ENCODE measurements around the gene CSGALNACT2. TPM values are rescaled to one million over a fixed set of nuclear protein-coding genes. Genes with fewer than 3 reads are reported as not detected.

CSGALNACT2 gene
- total RNA-seq, 1 experiment from 2014 or later = 9.2 TPM

GRCh38 chr10:43222210-43222720 is 84.0 kb downstream of the CSGALNACT2 start:
- DNase-seq = no peak
- Histone ChIP-seq H3K27me3 (ENCODE audit: low read length) (no peaks in the 10 kb centered on the region), H3K4me3 (ENCODE audit: low read length) (no peak overlapping the region), H3K9me2 (replicated peaks; ENCODE audit: insufficient read depth, low read length) (no peaks in the 10 kb centered on the region), H3K79me2 (ENCODE audit: low read length) (no peaks in the 10 kb centered on the region), H3K4me1 (ENCODE audit: low read length) (peaks cover 6% of the 10 kb centered on the region; the same call in 1 of the 2 replicates), H2AFZ (ENCODE audit: low read length) (no peak overlapping the region), H4K20me1 (ENCODE audit: insufficient read depth, low read depth, low read length) (no peaks in the 10 kb centered on the region; the same call in 1 of the 2 replicates), H3K4me2 (ENCODE audit: low read depth, low read length, poor library complexity, severe bottlenecking) (no peak overlapping the region), H3K9ac (ENCODE audit: low read length) (no peak overlapping the region), H3K9me3 (ENCODE audit: low read length) (no peaks in the 10 kb centered on the region), H3K27ac (ENCODE audit: low read length) (no peak overlapping the region), H3K36me3 (ENCODE audit: insufficient read depth, low read length) (no peaks in the 10 kb centered on the region)

GRCh38 chr10:43223056-43223455 is 84.8 kb downstream of the CSGALNACT2 start:
- H3K79me2 ChIP-seq (ENCODE audit: low read length) = no peaks in the 10 kb centered on the region
- DNase-seq = no peak
- H4K20me1 ChIP-seq (ENCODE audit: insufficient read depth, low read depth, low read length) = no peaks in the 10 kb centered on the region; the same call in 1 of the 2 replicates
- no peak overlapping the region for H2AFZ ChIP-seq (ENCODE audit: low read length)
- no peaks in the 10 kb centered on the region for H3K9me3 ChIP-seq (ENCODE audit: low read length)
- H3K27ac ChIP-seq (ENCODE audit: low read length) = no peak overlapping the region
- no peak overlapping the region for H3K4me3 ChIP-seq (ENCODE audit: low read length)
- H3K4me2 ChIP-seq (ENCODE audit: low read depth, low read length, poor library complexity, severe bottlenecking) = no peak overlapping the region
- no peaks in the 10 kb centered on the region for H3K27me3 ChIP-seq (ENCODE audit: low read length)
- no peaks in the 10 kb centered on the region for H3K36me3 ChIP-seq (ENCODE audit: insufficient read depth, low read length)
- no peaks in the 10 kb centered on the region for H3K9me2 ChIP-seq (replicated peaks; ENCODE audit: insufficient read depth, low read length)
- no peak overlapping the region for H3K9ac ChIP-seq (ENCODE audit: low read length)
- H3K4me1 ChIP-seq (ENCODE audit: low read length) = peaks cover 6% of the 10 kb centered on the region; the same call in 1 of the 2 replicates

GRCh38 chr10:43224321-43224720 is 86.1 kb downstream of the CSGALNACT2 start:
- H3K9me3 ChIP-seq (ENCODE audit: low read length) = no peaks in the 10 kb centered on the region
- no peak overlapping the region for H3K4me2 ChIP-seq (ENCODE audit: low read depth, low read length, poor library complexity, severe bottlenecking)
- no peak for DNase-seq
- H2AFZ ChIP-seq (ENCODE audit: low read length) = no peak overlapping the region
- H3K9ac ChIP-seq (ENCODE audit: low read length) = no peak overlapping the region
- no peaks in the 10 kb centered on the region for H3K36me3 ChIP-seq (ENCODE audit: insufficient read depth, low read length)
- H3K9me2 ChIP-seq (replicated peaks; ENCODE audit: insufficient read depth, low read length) = no peaks in the 10 kb centered on the region
- peaks cover 6% of the 10 kb centered on the region; the same call in 1 of the 2 replicates for H3K4me1 ChIP-seq (ENCODE audit: low read length)
- H3K4me3 ChIP-seq (ENCODE audit: low read length) = no peak overlapping the region
- H3K27ac ChIP-seq (ENCODE audit: low read length) = no peak overlapping the region
- H3K27me3 ChIP-seq (ENCODE audit: low read length) = no peaks in the 10 kb centered on the region
- no peaks in the 10 kb centered on the region; the same call in 1 of the 2 replicates for H4K20me1 ChIP-seq (ENCODE audit: insufficient read depth, low read depth, low read length)
- H3K79me2 ChIP-seq (ENCODE audit: low read length) = no peaks in the 10 kb centered on the region

GRCh38 chr10:43225004-43225786 is 87.0 kb downstream of the CSGALNACT2 start:
- H3K79me2 ChIP-seq (ENCODE audit: low read length) = no peaks in the 10 kb centered on the region
- H3K9me3 ChIP-seq (ENCODE audit: low read length) = no peaks in the 10 kb centered on the region
- no peak overlapping the region for H2AFZ ChIP-seq (ENCODE audit: low read length)
- H3K27me3 ChIP-seq (ENCODE audit: low read length) = no peaks in the 10 kb centered on the region
- H3K4me3 ChIP-seq (ENCODE audit: low read length) = no peak overlapping the region
- H3K4me2 ChIP-seq (ENCODE audit: low read depth, low read length, poor library complexity, severe bottlenecking) = no peak overlapping the region
- H4K20me1 ChIP-seq (ENCODE audit: insufficient read depth, low read depth, low read length) = no peaks in the 10 kb centered on the region; the same call in 1 of the 2 replicates
- H3K9ac ChIP-seq (ENCODE audit: low read length) = no peak overlapping the region
- H3K9me2 ChIP-seq (replicated peaks; ENCODE audit: insufficient read depth, low read length) = no peaks in the 10 kb centered on the region
- H3K27ac ChIP-seq (ENCODE audit: low read length) = no peak overlapping the region
- no peak for DNase-seq
- peaks cover 6% of the 10 kb centered on the region; the same call in 1 of the 2 replicates for H3K4me1 ChIP-seq (ENCODE audit: low read length)
- H3K36me3 ChIP-seq (ENCODE audit: insufficient read depth, low read length) = no peaks in the 10 kb centered on the region

- Histone ChIP-seq H3K36me3 (ENCODE audit: insufficient read depth, low read length) (no peaks in the 10 kb centered on the region), H3K4me1 (ENCODE audit: low read length) (peaks cover 6% of the 10 kb centered on the region; the same call in 1 of the 2 replicates)
- DNase-seq = no peak
Measured at GRCh38 chr10:43225787-43226153, 87.5 kb downstream of the CSGALNACT2 start.

GRCh38 chr10:43226441-43226840 is 88.2 kb downstream of the CSGALNACT2 start:
- DNase-seq = no peak
- Histone ChIP-seq H3K9me3 (ENCODE audit: low read length) (no peaks in the 10 kb centered on the region), H3K4me3 (ENCODE audit: low read length) (no peak overlapping the region), H3K27me3 (ENCODE audit: low read length) (no peaks in the 10 kb centered on the region), H3K27ac (ENCODE audit: low read length) (no peak overlapping the region), H3K9me2 (replicated peaks; ENCODE audit: insufficient read depth, low read length) (no peaks in the 10 kb centered on the region), H3K36me3 (ENCODE audit: insufficient read depth, low read length) (no peaks in the 10 kb centered on the region), H3K4me2 (ENCODE audit: low read depth, low read length, poor library complexity, severe bottlenecking) (no peak overlapping the region), H3K79me2 (ENCODE audit: low read length) (no peaks in the 10 kb centered on the region), H3K9ac (ENCODE audit: low read length) (no peak overlapping the region), H3K4me1 (ENCODE audit: low read length) (no peaks in the 10 kb centered on the region), H4K20me1 (ENCODE audit: insufficient read depth, low read depth, low read length) (no peaks in the 10 kb centered on the region; the same call in 1 of the 2 replicates), H2AFZ (ENCODE audit: low read length) (no peak overlapping the region)

More at GRCh38 chr10:43225787-43226153, 87.5 kb downstream of the CSGALNACT2 start:
- Histone ChIP-seq H2AFZ (ENCODE audit: low read length) (no peak overlapping the region), H3K4me2 (ENCODE audit: low read depth, low read length, poor library complexity, severe bottlenecking) (no peak overlapping the region), H3K9ac (ENCODE audit: low read length) (no peak overlapping the region), H3K4me3 (ENCODE audit: low read length) (no peak overlapping the region), H3K27ac (ENCODE audit: low read length) (no peak overlapping the region), H3K79me2 (ENCODE audit: low read length) (no peaks in the 10 kb centered on the region), H3K9me2 (replicated peaks; ENCODE audit: insufficient read depth, low read length) (no peaks in the 10 kb centered on the region), H4K20me1 (ENCODE audit: insufficient read depth, low read depth, low read length) (no peaks in the 10 kb centered on the region; the same call in 1 of the 2 replicates), H3K27me3 (ENCODE audit: low read length) (no peaks in the 10 kb centered on the region), H3K9me3 (ENCODE audit: low read length) (no peaks in the 10 kb centered on the region)

GRCh38 chr10:43226851-43227845 is 88.9 kb downstream of the CSGALNACT2 start:
- Histone ChIP-seq H3K79me2 (ENCODE audit: low read length) (no peaks in the 10 kb centered on the region), H3K9me3 (ENCODE audit: low read length) (no peaks in the 10 kb centered on the region), H3K9ac (ENCODE audit: low read length) (no peak overlapping the region), H3K4me3 (ENCODE audit: low read length) (no peak overlapping the region), H3K4me2 (ENCODE audit: low read depth, low read length, poor library complexity, severe bottlenecking) (no peak overlapping the region), H3K9me2 (replicated peaks; ENCODE audit: insufficient read depth, low read length) (no peaks in the 10 kb centered on the region), H3K27me3 (ENCODE audit: low read length) (no peaks in the 10 kb centered on the region), H4K20me1 (ENCODE audit: insufficient read depth, low read depth, low read length) (no peaks in the 10 kb centered on the region; the same call in 1 of the 2 replicates), H3K27ac (ENCODE audit: low read length) (no peak overlapping the region), H3K4me1 (ENCODE audit: low read length) (no peaks in the 10 kb centered on the region), H3K36me3 (ENCODE audit: insufficient read depth, low read length) (no peaks in the 10 kb centered on the region), H2AFZ (ENCODE audit: low read length) (no peak overlapping the region)
- no peak for DNase-seq

Measured in Karpas-422 (cell line).